ENCODE measurements around the gene PPAN.

Gene PPAN

GRCh38 chr19:10093295-10094186 lies 12.6 kb upstream of the PPAN start:
- DNase-seq: no peak

- DNase-seq: no peak
Observed at GRCh38 chr19:10095622-10095947, 10.6 kb upstream of the PPAN start.

- DNase-seq: peak; percentile 82
Observed at GRCh38 chr19:10095948-10096614, 10.1 kb upstream of the PPAN start.

- DNase-seq: no peak
Observed at GRCh38 chr19:10096615-10096963, 9.6 kb upstream of the PPAN start.

- DNase-seq: no peak
Observed at GRCh38 chr19:10100163-10100785, 5.9 kb upstream of the PPAN start.

GRCh38 chr19:10102787-10103236 lies 3.4 kb upstream of the PPAN start:
- no peak for DNase-seq

GRCh38 chr19:10104130-10104513 lies 2.0 kb upstream of the PPAN start:
- DNase-seq: no peak

GRCh38 chr19:10104665-10105508 lies 1.3 kb upstream of the PPAN start:
- DNase-seq: no peak

GRCh38 chr19:10105509-10106099 lies 558 bp upstream of the PPAN start:
- DNase-seq: no peak

GRCh38 chr19:10107254-10107653 lies 1.1 kb downstream of the PPAN start:
- DNase-seq: no peak

GRCh38 chr19:10107817-10108367 lies 1.7 kb downstream of the PPAN start:
- no peak for DNase-seq

GRCh38 chr19:10109528-10109927 lies 3.4 kb downstream of the PPAN start:
- no peak for DNase-seq

- no peak for DNase-seq
Observed at GRCh38 chr19:10110076-10110971, 4.2 kb downstream of the PPAN start.

- DNase-seq: no peak
Observed at GRCh38 chr19:10110972-10111317, 4.8 kb downstream of the PPAN start.

- no peak for DNase-seq
Observed at GRCh38 chr19:10111405-10111811, 5.2 kb downstream of the PPAN start, which contains the start of gene P2RY11. TSS of gene P2RY11 (plus strand) at chr19:10111693. CDS start at chr19:10111722, 29 bp downstream.

GRCh38 chr19:10112037-10112761 lies 6.0 kb downstream of the PPAN start:
- DNase-seq: no peak

- DNase-seq: peak; percentile 13
Observed at GRCh38 chr19:10112895-10113591, 6.9 kb downstream of the PPAN start.

- DNase-seq: no peak
Observed at GRCh38 chr19:10113592-10113963, 7.4 kb downstream of the PPAN start.

GRCh38 chr19:10113964-10114650 lies 7.9 kb downstream of the PPAN start:
- DNase-seq: no peak
